PC-3 (cell line): ENCODE measurements around the gene PRLR.

Experiments used
- EZH2 ChIP-seq: fragments of 300-600 bp; sonication (generic); IDR thresholded peaks from one replicate; pipeline ENCODE4 v1.6.1; 2017; ENCODE audit warnings: antibody characterized with exemption, mild to moderate bottlenecking, low read length; ENCODE audit not compliant: unreplicated experiment
- EZH2phosphoT487 ChIP-seq: fragments of 300-600 bp; sonication (generic); IDR thresholded peaks from 2 replicates; pipeline ENCODE4 v1.6.1; 2018; ENCODE audit warnings: mild to moderate bottlenecking, antibody characterized with exemption, low read length, borderline replicate concordance
- TF ChIP-seq, protein P1 (sequence below): fragments of 300-600 bp; sonication (generic); conservative IDR thresholded peaks from 2 replicates; pipeline ENCODE4 v1.5.1; 2017; ENCODE audit warnings: antibody characterized with exemption, low read depth, mild to moderate bottlenecking, low read length

DNA sequence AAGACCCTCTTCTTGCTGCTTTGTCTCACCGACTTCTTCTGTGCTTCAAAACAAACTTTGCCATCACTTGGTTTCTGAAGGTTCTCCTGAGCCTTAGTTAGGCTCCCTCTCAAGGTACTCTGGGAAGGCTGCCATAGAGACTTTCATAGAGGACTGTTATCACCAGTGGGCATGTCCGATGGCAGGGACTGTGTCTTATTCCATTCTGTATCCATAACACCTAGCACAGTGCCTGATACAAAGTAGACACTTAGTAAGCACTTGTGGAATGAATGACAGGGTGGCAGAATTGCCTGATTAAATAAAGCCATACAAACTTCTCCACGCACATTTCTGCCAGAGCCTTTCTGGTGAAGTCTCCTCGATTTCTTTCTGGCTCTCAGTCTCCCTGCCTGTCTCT lies 215.2 kb downstream of the PRLR start:
- TF ChIP-seq, protein P1, sequence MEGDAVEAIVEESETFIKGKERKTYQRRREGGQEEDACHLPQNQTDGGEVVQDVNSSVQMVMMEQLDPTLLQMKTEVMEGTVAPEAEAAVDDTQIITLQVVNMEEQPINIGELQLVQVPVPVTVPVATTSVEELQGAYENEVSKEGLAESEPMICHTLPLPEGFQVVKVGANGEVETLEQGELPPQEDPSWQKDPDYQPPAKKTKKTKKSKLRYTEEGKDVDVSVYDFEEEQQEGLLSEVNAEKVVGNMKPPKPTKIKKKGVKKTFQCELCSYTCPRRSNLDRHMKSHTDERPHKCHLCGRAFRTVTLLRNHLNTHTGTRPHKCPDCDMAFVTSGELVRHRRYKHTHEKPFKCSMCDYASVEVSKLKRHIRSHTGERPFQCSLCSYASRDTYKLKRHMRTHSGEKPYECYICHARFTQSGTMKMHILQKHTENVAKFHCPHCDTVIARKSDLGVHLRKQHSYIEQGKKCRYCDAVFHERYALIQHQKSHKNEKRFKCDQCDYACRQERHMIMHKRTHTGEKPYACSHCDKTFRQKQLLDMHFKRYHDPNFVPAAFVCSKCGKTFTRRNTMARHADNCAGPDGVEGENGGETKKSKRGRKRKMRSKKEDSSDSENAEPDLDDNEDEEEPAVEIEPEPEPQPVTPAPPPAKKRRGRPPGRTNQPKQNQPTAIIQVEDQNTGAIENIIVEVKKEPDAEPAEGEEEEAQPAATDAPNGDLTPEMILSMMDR: no peak
- TF ChIP-seq EZH2 (no peak), EZH2phosphoT487 (no peak)
